Muscle layer of colon (tissue), 2 donors: ENCODE measurements around the gene SLC22A7.

ENCODE experiments used
- H3K27ac ChIP-seq: one replicate; pipeline ENCODE4 v1.7.0; 2013; ENCODE audit warnings: low read depth, mild to moderate bottlenecking, low read length, moderate library complexity
- H3K27me3 ChIP-seq, 2 donors: one replicate each; pipeline ENCODE4 v1.7.0; 2013; ENCODE audit warnings: low read length in 2 of 2, mild to moderate bottlenecking in 2 of 2; ENCODE audit not compliant: insufficient read depth in 2 of 2, control insufficient read depth in 1 of 2
- H3K36me3 ChIP-seq: one replicate; pipeline ENCODE4 v1.7.0; 2013; ENCODE audit warnings: mild to moderate bottlenecking, low read length; ENCODE audit not compliant: insufficient read depth
- H3K4me1 ChIP-seq: one replicate; pipeline ENCODE4 v1.7.0; 2013; ENCODE audit warnings: mild to moderate bottlenecking, low read length; ENCODE audit not compliant: insufficient read depth
- H3K4me3 ChIP-seq, 2 donors: one replicate each; pipeline ENCODE4 v1.7.0; 2013; ENCODE audit warnings: low read length in 2 of 2, low read depth in 1 of 2, mild to moderate bottlenecking in 1 of 2, moderate library complexity in 1 of 2
- H3K9ac ChIP-seq: one replicate; pipeline ENCODE4 v1.7.0; 2013; ENCODE audit warnings: low read length
- H3K9me3 ChIP-seq: one replicate; pipeline ENCODE4 v1.7.0; 2013; ENCODE audit warnings: mild to moderate bottlenecking, low read length
- donor health status: abdominal sarcoma.
- donor health status: Adenocarcinoma of cecum.

The SLC22A7 gene, protein sequence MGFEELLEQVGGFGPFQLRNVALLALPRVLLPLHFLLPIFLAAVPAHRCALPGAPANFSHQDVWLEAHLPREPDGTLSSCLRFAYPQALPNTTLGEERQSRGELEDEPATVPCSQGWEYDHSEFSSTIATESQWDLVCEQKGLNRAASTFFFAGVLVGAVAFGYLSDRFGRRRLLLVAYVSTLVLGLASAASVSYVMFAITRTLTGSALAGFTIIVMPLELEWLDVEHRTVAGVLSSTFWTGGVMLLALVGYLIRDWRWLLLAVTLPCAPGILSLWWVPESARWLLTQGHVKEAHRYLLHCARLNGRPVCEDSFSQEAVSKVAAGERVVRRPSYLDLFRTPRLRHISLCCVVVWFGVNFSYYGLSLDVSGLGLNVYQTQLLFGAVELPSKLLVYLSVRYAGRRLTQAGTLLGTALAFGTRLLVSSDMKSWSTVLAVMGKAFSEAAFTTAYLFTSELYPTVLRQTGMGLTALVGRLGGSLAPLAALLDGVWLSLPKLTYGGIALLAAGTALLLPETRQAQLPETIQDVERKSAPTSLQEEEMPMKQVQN

DNA sequence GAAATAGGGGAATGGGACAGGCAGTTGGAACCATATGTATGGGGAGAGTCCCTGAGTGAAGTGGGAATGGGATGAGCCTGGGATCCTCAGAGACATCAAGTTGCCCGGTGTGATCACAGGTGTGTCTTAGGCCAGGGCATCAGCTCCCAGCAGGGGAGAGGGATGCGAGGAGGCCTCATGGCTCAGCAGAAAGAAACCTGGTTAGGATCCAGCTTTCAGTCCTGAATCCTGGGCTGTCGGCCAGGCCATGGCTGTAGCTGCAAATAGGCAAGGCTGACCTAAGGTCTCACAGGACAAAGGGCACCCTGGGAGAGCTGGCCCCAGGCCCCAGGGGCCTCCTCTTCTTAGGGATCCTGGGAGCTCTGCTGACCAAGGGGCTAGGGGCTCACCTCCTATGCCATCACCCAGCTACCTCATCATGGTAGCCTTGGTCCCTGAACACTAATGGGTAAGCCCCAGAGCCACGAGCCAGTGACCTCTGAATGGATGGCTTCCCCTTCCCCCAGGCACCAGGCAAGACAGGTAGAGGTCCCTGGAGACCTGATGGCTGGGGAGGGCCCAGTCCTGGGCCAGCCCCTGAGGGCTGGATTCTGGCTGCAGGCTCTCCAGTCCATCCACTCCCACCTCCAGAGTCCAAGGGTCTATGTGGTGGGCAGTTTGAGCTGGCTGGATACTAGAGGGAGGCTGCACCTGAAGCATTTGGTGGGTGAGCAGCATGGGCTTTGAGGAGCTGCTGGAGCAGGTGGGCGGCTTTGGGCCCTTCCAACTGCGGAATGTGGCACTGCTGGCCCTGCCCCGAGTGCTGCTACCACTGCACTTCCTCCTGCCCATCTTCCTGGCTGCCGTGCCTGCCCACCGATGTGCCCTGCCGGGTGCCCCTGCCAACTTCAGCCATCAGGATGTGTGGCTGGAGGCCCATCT, at the start of gene SLC22A7:
SLC22A7 (plus strand) TSS at position 617 of the 921 bp plus-strand sequence; CDS start at position 716, 99 bp downstream.
- Histone ChIP-seq H3K36me3 (no peaks in the 10 kb centered on the region), H3K4me1 (no peaks in the 10 kb centered on the region), H3K9me3 (no peaks in the 10 kb centered on the region), H3K4me3 (no peak within 1 kb of the TSS), H3K27me3 (peaks cover 0 to 13% of the 10 kb centered on the region in 2 donors), H3K27ac (no peak within 1 kb of the TSS), H3K9ac (no peak within 1 kb of the TSS)

DNA sequence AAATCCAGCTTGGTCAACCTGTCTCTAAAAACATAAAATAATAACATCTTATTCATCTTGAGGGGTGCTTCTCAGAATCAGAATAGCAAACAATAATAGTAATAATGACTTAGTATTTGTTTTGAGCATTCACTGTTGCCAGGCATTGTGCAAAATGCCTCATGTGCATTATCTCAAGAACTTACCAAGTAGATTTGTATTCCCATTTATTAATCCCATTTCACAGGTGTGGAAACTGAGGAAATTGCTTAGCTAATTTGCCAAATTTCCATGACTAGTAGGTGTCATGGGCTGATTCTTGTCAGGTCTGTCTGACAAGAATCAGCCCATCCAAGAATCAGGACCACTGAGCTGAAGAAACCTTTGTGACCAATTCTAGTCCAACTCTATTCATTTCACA, 49.3 kb upstream of the SLC22A7 start:
- H3K9ac ChIP-seq = no peak overlapping the region
- no peak overlapping the region for H3K27ac ChIP-seq
- no peaks in the 10 kb centered on the region for H3K36me3 ChIP-seq
- peaks cover 5 to 37% of the 10 kb centered on the region in 2 donors for H3K27me3 ChIP-seq
- H3K4me1 ChIP-seq = peaks cover 13% of the 10 kb centered on the region
- H3K4me3 ChIP-seq = no peak overlapping the region
- H3K9me3 ChIP-seq = no peaks in the 10 kb centered on the region

DNA sequence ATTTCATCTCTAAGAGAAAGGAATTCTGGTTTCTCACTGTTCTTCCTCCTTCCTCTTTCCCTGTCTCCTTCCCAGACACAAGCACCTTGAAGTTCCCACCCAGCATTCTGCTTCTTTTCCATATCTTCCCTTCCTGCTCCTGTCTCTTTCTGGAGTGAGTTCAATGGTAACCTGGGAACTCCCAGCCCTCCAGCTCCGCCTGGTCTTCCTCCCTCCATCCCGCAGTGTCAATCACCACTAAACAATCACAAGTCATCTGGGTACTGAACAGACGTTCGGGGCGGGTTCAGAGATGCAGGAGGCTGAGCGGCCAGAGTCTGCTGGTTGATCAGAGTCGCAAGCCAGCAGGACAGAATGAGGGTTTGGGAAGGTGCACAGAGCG, 47.1 kb upstream of the SLC22A7 start:
- Histone ChIP-seq H3K27me3 (peaks cover 0 to 19% of the 10 kb centered on the region in 2 donors), H3K4me1 (peaks cover 13% of the 10 kb centered on the region), H3K36me3 (no peaks in the 10 kb centered on the region), H3K9ac (no peak overlapping the region), H3K4me3 (no peak overlapping the region), H3K9me3 (no peaks in the 10 kb centered on the region), H3K27ac (no peak overlapping the region)

DNA sequence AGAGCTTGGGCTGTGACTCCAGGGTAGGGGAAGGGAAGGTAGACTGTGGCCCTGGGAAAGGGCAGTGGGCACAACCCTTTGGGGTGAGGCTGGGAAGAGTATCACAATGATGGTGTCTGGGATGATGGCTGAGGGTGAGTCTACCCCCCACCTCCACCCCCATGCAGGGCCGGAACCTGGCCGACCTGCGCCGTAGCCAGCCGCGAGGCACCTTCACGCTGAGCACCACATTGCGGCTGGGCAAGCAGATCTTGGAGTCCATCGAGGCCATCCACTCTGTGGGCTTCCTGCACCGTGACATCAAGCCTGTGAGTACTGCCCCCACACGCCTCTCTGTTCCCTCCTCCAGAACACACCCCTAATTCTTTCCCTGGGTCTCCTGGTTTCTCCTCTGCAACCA, 44.7 kb upstream of the SLC22A7 start:
- no peak overlapping the region for H3K9ac ChIP-seq
- peaks cover 0 to 19% of the 10 kb centered on the region in 2 donors for H3K27me3 ChIP-seq
- H3K36me3 ChIP-seq = no peaks in the 10 kb centered on the region
- no peaks in the 10 kb centered on the region for H3K4me1 ChIP-seq
- no peaks in the 10 kb centered on the region for H3K9me3 ChIP-seq
- H3K27ac ChIP-seq = no peak overlapping the region
- no peak overlapping the region for H3K4me3 ChIP-seq

DNA sequence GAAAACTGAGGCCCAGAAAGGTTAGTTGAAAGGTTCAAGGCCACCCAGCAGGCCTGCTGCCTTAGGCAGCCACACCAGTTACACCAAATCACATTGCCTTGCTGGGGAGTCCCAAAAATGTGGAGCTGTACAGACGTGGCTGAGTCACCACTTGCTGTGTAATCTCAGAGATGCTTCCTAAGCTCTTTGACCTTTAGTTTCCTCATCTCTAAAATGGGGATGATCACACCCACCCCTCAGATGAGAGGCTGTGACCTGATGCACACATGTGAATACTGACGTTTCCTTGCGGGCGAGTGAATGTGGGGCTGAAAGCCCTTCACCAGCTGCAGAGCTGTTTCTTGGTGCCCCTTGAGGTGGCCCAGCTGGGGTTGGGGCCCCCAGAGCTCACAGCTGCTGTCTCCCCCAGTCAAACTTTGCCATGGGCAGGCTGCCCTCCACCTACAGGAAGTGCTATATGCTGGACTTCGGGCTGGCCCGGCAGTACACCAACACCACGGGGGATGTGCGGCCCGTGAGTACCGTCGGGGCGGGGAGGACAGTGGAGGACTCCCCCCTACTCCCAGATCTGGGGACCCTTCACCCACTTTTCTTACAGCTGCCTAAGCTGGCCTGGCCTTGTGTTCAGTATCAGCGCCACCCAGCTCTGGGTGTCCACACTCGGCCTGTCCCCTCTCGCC, 43.8 kb upstream of the SLC22A7 start:
- H3K36me3 ChIP-seq = no peaks in the 10 kb centered on the region
- no peaks in the 10 kb centered on the region for H3K9me3 ChIP-seq
- no peak overlapping the region for H3K4me3 ChIP-seq
- no peaks in the 10 kb centered on the region for H3K4me1 ChIP-seq
- no peak overlapping the region for H3K9ac ChIP-seq
- H3K27me3 ChIP-seq = peaks cover 0 to 23% of the 10 kb centered on the region in 2 donors
- H3K27ac ChIP-seq = no peak overlapping the region

DNA sequence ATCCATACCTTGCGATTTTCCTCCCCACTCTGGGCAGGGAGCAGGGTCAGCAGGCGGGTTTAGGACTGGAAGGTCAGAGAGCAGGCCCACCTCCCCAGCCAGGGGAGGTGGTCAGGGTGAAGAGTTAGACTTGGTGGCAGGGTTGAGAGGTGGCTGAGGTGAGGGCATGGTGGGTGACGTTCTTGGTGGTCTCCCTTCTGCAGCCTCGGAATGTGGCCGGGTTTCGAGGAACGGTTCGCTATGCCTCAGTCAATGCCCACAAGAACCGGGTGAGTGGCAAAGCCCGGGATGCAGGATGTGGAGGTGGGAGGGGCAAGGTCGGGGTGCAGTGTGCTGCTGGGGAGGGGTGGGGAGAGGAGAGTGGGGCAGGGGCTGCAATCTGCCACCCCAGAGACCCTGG, 43.2 kb upstream of the SLC22A7 start:
- Histone ChIP-seq H3K9me3 (no peaks in the 10 kb centered on the region), H3K9ac (no peak overlapping the region), H3K4me3 (no peak overlapping the region), H3K36me3 (no peaks in the 10 kb centered on the region), H3K4me1 (no peaks in the 10 kb centered on the region), H3K27ac (no peak overlapping the region), H3K27me3 (peaks cover 0 to 24% of the 10 kb centered on the region in 2 donors)

DNA sequence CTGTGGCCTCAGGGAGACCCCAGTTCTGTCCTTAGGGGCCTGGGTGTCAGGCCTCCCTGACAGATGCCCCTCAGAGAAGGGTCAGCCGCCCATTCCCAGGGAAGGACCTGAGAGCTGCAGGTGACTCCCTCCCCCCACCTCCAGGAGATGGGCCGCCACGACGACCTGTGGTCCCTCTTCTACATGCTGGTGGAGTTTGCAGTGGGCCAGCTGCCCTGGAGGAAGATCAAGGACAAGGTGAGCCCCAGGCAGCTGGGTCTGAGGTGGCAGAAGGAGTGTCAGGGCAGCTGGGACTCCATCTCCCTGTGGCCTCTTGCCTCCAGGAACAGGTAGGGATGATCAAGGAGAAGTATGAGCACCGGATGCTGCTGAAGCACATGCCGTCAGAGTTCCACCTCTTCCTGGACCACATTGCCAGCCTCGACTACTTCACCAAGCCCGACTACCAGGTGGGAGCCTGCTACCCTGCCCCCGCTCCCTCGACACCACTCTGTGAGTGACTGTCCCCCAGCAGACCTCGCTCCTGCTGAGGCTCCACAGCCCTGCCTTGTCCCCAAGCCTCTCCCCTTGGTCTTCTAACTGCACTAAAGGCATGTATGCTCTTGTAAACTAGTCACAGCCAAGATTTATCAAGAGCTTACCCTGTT, 42.5 kb upstream of the SLC22A7 start:
- H3K36me3 ChIP-seq = no peaks in the 10 kb centered on the region
- H3K4me3 ChIP-seq = no peak overlapping the region
- peaks cover 0 to 24% of the 10 kb centered on the region in 2 donors for H3K27me3 ChIP-seq
- H3K4me1 ChIP-seq = no peaks in the 10 kb centered on the region
- H3K9ac ChIP-seq = no peak overlapping the region
- H3K9me3 ChIP-seq = no peaks in the 10 kb centered on the region
- no peak overlapping the region for H3K27ac ChIP-seq

DNA sequence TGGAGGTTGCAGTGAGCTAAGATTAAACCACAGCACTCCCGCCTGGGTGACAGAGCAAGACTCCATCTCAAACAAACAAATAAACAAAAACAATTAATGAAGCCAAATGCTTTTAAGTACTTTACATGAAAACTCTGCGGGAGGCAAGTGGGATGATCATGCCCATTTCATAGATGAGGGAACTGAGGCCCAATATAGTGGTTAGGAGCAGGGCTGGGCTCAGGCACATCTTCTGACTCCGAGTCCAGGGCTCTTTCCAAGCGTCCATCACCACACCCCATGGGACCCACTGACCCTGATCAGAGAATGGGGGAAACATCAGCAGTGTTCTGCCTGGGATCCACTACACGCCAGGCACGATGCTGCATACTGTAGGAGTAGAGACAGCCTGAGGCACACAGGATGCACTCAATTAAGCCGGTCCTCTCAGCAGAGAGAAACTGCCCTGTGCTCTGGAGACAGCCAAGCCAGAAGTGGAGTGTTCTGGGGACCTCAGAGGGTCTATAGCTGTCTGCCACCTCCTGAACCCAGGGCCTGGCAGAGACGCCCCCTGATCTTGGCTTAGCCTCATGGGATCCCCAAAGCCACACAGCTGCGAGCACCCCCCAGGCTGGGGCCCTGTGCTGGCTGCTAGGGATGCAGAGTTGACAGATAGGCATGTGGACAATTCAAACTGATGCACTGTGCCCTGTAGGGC, 41.2 kb upstream of the SLC22A7 start:
- H3K27me3 ChIP-seq = peaks cover 0 to 19% of the 10 kb centered on the region in 2 donors
- H3K27ac ChIP-seq = no peak overlapping the region
- no peaks in the 10 kb centered on the region for H3K4me1 ChIP-seq
- H3K36me3 ChIP-seq = no peaks in the 10 kb centered on the region
- no peak overlapping the region for H3K4me3 ChIP-seq
- H3K9ac ChIP-seq = no peak overlapping the region
- no peaks in the 10 kb centered on the region for H3K9me3 ChIP-seq

DNA sequence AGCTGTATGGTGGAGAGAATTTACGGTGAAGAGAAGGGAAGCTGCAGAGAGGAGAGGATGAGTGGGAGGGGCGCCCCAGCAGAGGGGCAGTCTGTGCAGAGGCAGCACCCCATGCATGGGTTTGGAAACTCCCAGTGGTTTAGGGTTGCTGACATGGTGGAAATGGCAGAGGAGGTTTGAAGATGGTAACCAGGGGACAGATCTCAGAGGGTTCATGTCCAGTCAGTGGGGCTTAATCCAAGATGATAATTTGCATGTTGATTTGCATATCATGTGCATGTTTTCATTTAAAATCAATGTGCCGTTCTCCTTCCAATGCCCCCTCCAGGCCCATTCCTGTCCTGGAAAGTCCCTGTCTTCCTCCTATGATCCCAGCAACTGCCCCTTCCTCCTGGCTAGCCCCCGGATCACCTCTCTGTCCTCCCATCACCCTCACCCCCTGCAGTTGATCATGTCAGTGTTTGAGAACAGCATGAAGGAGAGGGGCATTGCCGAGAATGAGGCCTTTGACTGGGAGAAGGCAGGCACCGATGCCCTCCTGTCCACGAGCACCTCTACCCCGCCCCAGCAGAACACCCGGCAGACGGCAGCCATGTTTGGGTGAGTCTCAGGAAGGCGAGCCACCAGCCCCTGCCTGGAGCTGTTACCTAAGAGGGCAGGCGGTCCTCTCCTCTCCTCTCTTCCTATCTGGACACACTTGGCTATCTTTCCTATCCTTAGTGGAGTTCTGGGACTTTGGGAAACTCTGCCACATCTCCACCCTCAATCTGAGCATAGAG, 40.5 kb upstream of the SLC22A7 start:
- H3K4me1 ChIP-seq = no peaks in the 10 kb centered on the region
- H3K4me3 ChIP-seq = no peak overlapping the region

DNA sequence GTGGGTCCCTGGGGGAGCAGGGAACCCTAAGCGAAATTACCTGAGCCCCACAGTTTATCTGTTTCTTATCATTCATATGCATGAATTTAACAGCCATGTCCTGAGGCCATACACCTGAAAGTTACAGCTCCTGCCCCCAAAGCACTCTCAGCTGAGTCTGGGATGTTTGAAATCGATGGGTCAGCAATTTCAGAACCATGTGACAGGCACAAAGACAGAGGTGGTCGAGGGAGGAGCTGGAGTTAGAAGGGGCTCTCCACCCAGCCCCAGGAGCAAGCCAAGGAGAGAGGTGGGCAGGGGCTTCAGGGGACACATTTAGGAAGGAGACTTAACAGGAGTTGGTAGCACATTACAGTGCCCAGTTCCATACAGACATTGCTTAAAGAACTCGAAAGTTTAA, 39.9 kb upstream of the SLC22A7 start:
- no peaks in the 10 kb centered on the region for H3K36me3 ChIP-seq

More for the DNA sequence above, 40.5 kb upstream of the SLC22A7 start:
- H3K9me3 ChIP-seq = no peaks in the 10 kb centered on the region
- no peak overlapping the region for H3K27ac ChIP-seq
- no peak overlapping the region for H3K9ac ChIP-seq
- peaks cover 0 to 16% of the 10 kb centered on the region in 2 donors for H3K27me3 ChIP-seq
- no peaks in the 10 kb centered on the region for H3K36me3 ChIP-seq

More for the DNA sequence above, 39.9 kb upstream of the SLC22A7 start:
- H3K4me1 ChIP-seq = no peaks in the 10 kb centered on the region
- H3K9ac ChIP-seq = no peak overlapping the region
- no peaks in the 10 kb centered on the region for H3K9me3 ChIP-seq
- H3K27me3 ChIP-seq = peaks cover 0 to 10% of the 10 kb centered on the region in 2 donors
- no peak overlapping the region for H3K27ac ChIP-seq
- no peak overlapping the region for H3K4me3 ChIP-seq
